Measurements from ENCODE around the gene ZNF423.

Gene ZNF423

GRCh38 chr16:49443576-49443975 lies 412.3 kb downstream of the ZNF423 start:
- no peak for DNase-seq

GRCh38 chr16:49442805-49443204 lies 413.1 kb downstream of the ZNF423 start:
- no peak for DNase-seq

- no peak for DNase-seq
Measured at GRCh38 chr16:49441366-49441780, 414.5 kb downstream of the ZNF423 start.

- no peak for DNase-seq
Measured at GRCh38 chr16:49440156-49441065, 415.5 kb downstream of the ZNF423 start.

- DNase-seq = no peak
Measured at GRCh38 chr16:49439676-49440075, 416.2 kb downstream of the ZNF423 start.

GRCh38 chr16:49439050-49439449 lies 416.9 kb downstream of the ZNF423 start:
- no peak for DNase-seq
